GM21423 (cell line): ENCODE results near the gene BANP.
"Not testable (repeated sequence)": the region's sequence is repeated elsewhere in the genome, so short reads cannot be mapped to it uniquely, and the experiment has no call there.

Experiments
- ATAC-seq: cut with Tn5 transposase; IDR thresholded peaks from one replicate; pipeline ENCODE4 v1.9.1; 2021; ENCODE audit warnings: mild to moderate bottlenecking, moderate library complexity; ENCODE audit not compliant: unreplicated experiment

Gene BANP

GRCh38 chr16:88114541-88115228, 163.5 kb downstream of the BANP start:
- not testable (repeated sequence) for ATAC-seq

- no peak for ATAC-seq
Observed at GRCh38 chr16:88116121-88116520, 164.9 kb downstream of the BANP start.

GRCh38 chr16:88117476-88117868, 166.2 kb downstream of the BANP start:
- no peak for ATAC-seq

GRCh38 chr16:88118376-88118775, 167.1 kb downstream of the BANP start:
- no peak for ATAC-seq

- not testable (repeated sequence) for ATAC-seq
Observed at GRCh38 chr16:88118852-88119741, 167.9 kb downstream of the BANP start.

GRCh38 chr16:88119881-88120751, 168.9 kb downstream of the BANP start:
- ATAC-seq: not testable (repeated sequence)

GRCh38 chr16:88120812-88121211, 169.6 kb downstream of the BANP start:
- no peak for ATAC-seq

GRCh38 chr16:88121391-88121790, 170.2 kb downstream of the BANP start:
- not testable (repeated sequence) for ATAC-seq

GRCh38 chr16:88121886-88122580, 170.8 kb downstream of the BANP start:
- ATAC-seq: no peak
